Body of pancreas (tissue), 4 donors: Measurements from ENCODE around the gene KIF1B.

Source experiments
- CTCF ChIP-seq, 7 experiments: fragments of 450-650 bp in 4 of 7; fragments of 200-600 bp in 3 of 7; sonication (generic) in 3 of 7; IDR thresholded peaks; one replicate each; pipeline ENCODE4 v1.5.1; 2016 to 2019; ENCODE audit warnings: antibody characterized with exemption in 7 of 7
- POLR2A ChIP-seq, 3 donors: fragments of 450-650 bp; IDR thresholded peaks; one replicate each; pipeline ENCODE4 v1.6.1; 2016; ENCODE audit warnings: antibody characterized with exemption in 3 of 3, mild to moderate bottlenecking in 2 of 3

DNA sequence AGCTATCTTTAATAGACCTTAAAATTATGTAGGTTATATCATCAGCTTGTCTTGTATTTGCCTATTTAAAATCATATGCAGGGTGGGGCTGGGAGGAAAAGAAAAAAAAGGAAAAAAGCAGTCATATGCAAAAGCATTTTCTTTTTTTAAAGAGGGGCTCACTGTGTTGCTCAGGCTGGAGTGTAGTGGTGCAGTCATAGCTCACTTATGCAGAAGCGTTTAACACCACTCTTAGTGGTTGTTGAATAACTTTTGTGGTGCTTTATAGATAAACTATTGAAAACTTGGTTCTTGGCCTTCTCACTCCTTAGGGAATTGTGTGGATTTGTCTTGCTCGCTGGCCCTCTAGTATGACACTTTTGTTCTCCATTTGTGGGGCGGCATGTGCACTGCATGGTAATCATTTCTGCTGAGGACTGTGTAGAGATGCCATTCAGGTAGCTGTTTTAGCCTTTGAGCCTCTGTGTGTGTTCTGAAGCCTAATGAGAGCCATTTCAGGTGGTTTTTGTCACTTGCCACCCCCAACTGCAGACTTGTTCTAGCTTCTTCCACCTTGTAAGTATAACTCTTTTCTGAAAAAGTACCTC is 77.8 kb downstream of the KIF1B start:
- no peak for TF ChIP-seq CTCF (IDR thresholded peaks at IDR 0.05)
- no peak for TF ChIP-seq POLR2A (IDR thresholded peaks at IDR 0.05)
